ENCODE data around the gene FGF1.

FGF1 gene

DNA sequence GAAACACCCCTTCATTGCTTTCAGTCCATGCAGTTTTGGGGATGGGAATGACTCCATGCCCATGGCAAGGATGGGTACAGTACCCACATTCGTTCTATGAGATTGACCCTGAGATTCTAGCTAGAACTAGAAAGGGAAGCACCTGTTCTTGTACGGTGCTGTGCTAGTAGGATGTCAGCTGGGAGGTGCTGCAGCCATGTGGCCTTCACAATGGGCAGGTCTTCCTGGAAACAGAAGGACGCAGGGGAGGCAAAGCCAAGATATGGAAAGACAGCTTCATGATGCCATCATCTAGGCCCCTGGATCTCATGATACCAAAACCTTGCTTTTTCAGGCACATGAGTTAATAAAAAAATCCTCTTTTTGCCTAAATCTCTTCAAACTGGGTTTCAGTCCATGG is 10.5 kb upstream of the FGF1 start:
- DNase-seq, result no peak

DNA sequence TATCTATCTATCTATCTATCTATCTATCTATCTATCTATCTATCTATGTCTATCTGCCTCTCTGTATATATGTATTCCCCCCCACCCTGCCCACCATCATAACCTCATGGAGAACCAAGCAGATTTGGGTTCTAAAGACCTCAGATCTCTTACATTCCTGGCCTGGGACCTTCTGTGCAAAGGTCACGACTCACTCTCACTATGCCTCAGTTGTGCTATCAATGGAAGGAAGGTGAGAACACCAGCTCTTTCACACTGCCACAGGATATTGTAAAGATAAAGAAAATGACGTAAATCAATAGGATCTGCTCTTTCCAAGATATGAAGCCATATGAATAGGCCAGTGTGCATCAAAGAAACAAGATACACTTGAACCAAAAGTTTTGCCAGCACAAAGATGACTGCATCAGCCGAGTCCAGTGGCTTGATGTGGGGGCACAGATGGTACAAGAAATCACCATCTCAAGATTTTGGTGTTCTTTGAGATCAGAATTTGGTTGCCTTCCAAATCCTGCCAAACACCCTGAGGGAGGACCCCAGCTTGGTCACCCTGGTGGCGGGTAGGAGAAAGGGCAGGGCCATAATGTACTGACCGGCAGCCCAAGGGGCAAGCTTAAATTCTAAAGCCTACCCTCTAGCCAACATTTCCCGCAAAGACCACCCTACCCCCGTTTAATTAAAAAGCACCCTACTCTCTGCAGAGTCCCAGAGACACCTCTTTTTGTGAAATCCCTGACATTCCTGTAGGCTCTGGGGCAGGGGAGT is 8.4 kb upstream of the FGF1 start:
- no peak for DNase-seq

DNA sequence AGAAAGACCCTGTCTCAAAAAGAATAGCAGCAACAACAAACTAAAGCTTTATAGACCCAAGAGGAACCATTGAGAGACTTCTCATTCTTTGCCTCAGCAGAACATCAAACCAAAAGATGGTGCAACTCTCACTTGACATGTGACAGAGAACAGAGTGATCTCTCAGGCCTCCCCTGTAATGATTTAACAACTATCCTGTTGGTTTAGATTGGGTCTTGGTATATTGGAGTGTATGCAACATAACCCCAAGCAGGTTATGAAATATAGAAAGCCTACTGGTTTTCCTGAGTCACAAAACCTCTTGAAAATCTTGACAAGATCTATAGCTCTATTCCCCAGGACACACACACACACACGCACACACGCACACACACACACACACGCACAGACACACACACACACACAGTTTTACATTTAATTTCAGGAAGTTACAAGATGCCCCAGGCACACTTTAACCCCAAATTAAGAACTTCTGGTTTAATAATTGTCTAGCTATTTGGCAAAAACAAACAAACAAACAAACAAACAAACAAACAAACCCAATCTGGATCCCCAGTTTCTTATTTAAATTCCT is 6.5 kb upstream of the FGF1 start:
- peak; percentile 52 to 79 (median 66) for DNase-seq

DNA sequence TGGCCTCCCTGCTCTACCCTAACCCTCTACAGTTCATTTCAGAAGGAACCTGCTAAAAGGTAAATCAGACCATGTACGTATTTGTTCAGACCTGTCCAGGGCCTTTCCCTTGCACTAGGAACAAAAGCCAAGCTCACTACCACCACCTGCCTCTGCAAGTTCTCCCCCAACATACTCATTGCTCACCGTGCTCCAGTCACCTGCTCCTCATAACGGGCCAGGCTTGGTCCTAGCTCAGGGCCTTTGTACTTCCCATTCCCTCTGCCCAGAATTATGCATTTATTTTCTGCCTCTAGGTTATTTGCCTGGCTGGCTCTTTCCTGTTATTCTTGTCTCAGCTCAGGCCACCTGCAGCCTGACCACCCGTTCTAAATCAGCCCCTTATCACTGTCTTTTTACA is 4.8 kb upstream of the FGF1 start:
- no peak for DNase-seq

DNA sequence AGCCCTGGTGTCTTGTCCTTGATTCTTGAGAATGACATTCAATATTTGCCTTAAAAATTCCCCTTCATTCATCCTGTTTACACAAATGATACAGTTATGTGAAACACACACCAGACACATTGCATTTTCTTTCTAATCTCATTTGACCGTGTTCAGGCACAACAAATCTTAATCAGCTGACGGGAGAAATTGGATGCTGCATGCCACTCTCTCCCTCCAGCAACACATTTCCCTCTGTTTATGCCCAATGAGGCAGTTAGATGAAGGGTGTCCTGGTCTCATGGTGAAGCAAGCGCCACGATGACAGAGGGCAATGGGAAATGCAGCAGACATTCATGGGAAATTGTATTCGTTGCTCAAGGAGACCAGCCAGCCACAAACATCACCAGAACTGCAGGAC is 3.2 kb upstream of the FGF1 start:
- DNase-seq, result no peak

DNA sequence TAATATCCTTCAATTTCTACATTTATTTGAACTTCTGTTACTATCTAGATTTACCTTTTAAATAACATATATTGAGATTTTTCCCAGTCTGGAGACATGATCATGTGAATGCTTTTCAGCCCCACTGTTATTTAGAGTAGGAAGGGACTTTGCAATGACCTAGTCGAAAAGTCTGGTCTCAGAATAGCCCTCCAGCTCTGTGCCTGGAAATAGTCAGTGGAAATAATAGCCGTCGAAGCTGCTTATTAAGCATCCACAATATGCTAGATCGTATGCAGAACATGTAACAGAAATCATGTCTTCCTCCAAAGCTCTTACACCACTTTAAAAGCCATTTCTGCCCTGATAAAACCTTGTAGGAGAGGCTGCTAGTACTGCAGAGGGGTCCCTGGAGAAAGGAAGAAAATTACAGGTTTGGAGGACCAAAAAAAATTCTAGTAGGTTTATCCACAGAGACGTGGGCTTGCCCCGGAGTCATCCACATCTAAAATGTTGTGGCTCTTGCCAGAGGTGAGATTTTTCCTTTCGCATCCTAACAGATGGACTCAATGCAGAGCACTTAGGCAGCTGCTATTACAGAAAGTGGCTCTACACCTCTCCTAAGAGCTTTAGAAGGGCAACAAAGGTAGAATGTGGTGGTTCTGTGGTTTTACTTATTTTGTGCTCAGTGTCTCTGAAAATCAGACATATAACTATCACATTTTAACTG is 2.5 kb upstream of the FGF1 start:
- no peak for DNase-seq

DNA sequence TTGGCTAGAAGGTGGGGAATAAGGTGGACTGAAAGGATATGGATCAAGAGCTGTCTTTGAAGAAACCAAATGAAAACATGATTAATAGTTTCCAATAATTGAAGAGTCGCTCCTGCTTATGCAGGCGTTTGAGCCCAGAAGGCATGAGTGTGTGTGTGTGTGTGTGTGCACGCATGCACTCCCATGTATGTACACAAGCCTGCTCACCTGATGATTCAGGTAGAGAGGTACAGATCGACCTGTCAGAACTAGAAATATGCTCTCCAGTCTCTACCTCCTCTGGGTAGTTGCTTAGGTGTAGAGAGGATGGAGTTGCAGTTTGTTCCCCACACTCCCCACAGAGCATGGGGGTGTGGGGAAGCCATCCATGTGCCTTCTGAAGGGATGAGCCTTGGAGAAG is 1.1 kb upstream of the FGF1 start:
- no peak for DNase-seq

DNA sequence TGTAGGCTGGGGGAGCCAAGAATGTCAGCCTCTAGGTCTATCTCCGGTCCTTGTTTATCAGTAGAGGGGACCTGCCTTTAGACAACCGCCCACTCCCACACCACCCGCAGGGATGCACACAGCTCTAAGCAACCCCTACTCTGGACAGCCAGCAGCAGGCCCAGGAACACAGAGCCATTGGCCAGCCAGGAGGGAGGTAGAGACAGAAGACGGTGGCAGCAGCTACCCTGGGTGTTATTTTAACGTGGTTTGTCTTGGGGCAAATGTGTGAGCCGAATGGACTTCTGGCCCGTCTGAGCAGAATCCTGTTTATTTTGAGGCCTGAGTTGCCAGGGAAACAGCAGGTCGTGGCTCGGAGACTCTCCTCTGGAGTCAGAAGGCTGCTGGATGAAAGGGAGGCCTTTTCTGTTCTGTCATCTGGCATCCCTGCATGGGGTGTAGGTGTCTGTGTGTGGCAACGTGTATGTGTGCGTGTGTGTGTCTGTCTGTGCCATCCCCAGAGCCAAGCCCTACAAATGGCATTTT is 382 bp upstream of the FGF1 start:
- no peak for DNase-seq

DNA sequence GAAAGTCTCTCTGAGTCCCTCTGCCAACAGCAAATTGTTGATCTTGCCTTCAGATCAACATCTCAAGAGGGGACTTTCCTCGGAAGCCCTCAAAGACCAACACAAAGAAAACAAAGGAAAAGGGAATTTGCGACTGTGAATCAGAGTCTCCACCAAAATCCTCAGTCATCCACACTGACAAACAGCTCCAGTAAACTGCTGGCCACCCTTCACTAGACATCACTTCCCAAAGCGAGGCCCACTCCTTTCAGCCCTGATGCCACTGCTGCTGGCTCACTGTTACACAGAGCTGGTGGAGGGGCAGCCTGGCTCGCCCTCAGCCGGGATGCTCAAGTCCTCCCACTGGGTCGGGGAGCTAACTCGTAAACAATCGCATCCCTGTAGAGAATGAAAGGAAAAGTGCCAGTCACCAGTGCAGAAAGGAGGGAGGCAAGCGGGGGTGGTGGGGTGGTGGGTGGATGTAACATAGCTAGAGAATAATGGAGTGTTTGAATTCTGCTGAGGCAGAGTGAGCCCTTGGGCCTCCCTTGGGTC is 1.3 kb downstream of the FGF1 start:
- no peak for DNase-seq

DNA sequence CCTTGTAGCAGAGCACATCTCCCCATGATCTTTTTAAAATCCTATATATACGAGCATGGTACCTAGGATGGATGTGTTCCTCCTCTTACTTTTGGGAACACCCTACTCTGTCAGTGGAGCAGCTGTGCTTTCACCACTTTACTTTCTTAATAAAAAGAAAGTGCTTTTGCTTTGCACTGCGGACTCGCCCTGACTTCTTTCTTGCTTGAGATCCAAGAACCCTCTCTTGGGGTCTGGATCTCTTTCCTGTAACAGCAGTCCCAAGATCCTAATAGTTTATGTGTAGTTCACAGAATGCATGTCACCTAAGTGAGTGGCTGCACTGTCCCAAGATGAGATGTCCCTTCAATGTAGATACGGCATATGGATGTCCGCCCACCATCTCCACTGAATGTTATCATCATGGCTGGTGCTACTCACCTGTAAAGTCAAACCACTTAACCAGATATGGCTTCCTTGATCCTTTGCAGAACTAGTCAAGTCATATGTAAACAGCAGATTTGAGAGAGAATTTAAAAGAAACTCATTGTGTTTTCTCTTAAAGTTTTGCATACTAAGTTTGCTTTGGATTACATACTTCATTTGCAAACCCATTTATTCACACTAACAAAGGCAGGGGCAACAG is 1.9 kb downstream of the FGF1 start:
- DNase-seq, result no peak

DNA sequence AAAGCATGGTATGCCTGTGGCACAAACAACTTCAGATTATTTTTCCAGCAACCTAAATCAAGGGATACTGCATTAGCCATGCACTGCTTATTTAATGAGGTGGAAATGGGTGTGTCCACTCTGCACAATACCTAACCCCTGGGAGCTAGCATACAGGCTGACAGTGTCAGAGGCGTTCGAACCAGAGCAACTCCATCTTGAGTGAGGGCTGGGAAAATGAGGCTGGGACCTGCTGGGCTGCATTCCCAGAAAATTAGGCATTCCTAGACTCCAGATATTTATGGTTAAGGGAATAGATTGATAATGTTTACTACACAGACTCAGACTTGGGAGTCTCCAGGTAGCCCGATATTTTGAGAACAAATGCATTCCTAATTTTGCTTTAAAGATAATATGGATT is 2.8 kb downstream of the FGF1 start:
- no peak for DNase-seq

DNA sequence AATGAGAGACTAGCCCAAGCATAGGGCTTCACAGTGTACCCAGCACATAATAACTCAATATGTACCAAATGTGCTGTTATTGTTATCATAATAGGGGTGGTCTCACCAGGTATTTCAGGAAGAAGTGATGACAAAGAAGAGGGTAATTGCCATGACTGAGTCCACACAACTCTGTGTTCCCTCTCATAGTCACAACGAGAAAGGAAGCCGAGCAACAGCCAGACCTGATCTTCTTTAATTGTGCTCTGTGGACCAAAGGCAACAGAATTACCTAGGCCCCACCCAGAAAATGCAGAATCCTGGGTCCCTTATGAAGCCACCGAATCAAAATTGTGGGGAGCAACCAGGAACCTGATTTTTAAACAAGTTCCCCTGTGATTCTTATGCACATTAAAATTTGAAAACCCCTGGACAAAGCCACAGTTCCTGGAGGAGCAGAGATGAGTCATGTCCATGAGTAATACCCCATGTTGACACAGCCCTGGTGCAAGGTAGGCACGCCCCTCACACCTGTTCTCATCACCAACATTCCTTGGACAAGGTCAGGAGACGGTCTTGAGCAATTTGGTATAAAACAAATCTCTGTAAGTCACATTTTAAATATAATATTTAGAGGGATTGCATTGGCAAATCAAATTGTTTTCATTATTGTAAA is 5.2 kb downstream of the FGF1 start:
- DNase-seq, result no peak

DNA sequence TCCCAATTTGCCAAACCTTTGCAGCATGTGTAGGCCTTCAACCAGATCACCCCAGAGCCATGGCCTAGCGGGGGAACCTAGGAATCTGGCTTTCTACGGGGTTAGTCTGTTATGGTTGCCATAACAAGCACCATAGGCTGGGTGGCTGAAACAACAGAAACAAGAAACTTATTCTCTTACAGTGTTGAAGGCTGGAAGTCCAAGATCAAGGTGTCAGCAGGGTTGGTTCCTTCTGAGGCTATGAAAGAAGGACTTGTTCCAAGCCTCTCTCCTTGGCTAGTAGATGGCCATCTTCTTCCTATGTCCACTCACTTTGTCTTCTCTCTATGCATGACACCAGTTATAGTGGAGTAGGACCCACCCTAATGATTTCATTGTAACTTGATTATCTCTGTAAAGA is 6.1 kb downstream of the FGF1 start:
- no peak for DNase-seq

DNA sequence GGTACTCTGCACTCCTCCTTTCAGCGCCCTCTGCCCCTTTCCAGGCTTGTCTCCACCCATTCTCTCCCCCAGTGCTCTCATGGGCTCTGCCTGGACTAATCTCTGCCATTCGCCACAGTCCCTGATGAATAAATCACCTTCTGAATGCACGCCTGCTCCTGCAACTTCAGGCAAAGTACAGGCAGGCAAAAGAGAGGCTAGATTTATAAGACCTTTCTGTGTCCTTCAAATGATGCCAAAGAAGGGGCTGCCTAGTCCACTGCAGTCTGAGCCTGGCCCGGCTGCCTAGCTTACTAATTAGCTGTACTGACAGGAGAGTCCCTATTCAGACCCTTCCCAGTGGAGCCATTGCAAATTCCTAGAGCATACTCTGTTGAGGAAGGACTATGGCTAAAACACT is 7.4 kb downstream of the FGF1 start:
- no peak for DNase-seq

DNA sequence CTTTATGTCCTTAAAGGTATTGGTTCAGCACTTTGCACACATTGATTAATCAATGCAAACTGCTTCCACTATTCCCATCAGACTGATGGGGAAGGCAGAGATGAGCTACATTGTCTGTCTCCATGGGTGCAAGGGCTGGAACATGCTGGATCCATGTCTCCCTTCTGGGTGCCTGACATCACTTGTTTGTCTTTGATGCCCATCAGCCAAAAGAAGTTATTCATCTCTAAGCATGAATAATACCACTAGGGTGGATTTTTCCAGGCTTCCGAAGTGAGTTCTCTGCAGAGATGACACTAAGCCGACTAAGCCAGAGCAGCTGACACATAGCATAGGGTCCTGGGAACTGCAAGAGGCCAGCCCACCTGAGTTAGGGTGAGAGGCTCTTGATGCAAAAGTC is 8.7 kb downstream of the FGF1 start:
- DNase-seq, result no peak

DNA sequence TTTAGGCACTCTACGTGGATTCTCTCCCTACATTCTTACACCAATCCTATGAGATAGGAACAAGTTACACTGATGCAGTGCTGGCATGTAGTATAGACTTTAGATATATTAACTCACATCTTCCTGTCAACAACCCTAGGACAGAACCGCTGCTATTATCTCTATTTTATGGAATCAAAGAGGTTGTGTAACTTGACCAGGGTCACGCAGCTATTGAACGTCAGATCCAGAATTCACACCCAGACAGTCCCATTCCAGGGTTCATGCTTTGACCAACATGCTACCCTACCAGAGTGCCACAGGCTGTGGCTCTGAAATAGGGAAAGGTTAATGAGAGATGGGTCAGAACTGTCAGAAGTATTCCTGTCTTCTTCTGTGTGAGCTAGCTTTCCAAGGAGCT is 9.6 kb downstream of the FGF1 start:
- DNase-seq, result no peak

DNA sequence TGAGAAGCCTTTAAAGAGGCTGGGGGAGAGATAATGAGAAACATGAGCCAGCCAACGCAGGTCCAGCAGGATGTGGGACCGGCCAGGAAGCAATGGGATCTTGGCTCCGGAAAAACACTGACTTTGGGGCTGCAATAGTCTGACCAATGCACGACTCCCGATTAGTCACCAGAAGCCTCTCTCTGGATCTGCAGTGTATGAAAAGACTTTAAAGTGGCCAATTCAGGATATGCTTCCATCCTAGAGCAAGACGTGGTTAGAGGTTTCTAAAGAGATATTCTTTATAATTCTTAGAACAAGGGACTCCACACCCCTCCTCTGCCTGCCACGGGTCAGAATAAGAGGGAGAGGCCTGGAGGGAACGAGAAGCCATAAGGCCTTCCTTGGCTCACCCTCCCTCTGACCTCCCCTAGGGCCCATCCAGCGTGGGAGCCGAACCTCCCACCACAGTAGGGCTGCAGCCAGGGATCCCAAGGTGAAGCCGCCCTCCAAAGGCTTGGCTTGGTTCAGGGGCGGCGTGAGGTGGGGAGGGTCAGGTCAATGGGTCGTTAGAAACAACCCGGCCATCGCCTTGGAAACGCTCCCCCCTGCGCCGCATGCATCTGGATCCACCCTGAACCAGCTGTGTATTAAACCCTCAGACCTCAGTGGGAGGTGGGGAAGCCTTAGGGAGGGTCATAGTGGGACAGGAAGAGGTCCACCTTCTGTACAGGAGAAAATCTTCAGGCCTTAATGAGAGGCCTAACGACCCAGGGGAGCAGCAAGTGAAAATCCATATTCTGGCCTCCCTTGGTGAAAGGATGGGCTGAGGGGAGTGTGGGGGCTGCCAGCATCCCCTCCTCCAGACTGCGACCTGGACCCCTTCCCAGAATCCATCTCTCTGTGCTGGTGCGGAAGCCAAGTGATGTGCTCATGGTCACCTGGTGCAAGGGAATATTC is 11.1 kb downstream of the FGF1 start:
- no peak for DNase-seq

DNA sequence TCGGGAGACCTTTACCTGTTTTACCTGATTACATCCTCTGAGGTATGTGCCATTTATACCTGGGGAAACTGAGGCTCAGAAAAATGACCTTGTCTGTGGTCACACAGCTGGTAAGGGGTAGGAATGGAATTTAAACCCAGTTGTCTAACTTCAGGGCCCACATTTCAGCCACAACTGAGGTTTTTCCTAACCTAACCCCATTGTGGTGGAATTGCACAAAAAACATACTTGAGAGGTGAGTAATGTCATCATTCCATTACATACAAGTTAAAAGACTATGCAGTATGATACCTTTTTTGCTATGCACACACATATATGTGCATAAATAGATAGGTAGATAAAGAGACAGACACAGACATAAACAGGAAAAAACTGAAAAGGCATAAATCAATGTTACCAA is 14.1 kb downstream of the FGF1 start:
- DNase-seq, result no peak

DNA sequence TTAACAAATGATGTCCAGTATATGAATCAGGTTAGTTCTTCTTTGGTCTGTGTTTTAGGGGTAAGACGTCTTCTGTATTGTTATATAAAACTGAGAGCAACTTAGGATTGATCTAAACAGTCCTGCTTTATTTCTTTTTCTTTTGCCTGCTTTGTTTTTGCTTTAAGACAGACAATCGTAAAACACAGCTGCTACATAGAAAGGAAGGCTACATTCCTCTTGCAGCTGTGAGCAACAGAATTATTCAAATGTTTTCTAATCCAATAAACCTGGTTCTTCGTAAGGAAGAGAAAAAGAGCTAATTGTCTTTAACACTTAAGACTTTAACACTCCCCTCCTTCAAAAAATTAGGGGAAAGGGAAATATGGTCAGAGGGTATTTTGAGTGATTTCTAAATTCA is 14.6 kb downstream of the FGF1 start:
- no peak for DNase-seq

DNA sequence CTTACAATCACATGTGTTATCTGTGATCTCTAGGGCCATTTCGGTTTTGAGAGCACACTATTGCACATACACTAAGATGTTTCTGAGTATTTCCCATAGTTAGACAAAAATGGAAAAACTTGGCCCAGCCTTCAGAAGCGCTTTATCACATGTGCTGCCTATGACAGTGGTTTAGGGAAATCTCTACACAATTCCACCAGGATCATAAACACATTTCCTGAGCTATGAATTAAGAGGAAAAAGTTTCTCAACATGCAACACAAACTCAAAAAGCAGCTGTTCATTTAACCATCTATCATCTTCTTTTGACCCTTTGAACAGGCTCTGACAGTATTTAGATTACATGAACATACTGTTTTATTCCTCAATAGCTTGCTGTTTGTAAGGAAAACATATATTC is 15.1 kb downstream of the FGF1 start:
- no peak for DNase-seq

DNA sequence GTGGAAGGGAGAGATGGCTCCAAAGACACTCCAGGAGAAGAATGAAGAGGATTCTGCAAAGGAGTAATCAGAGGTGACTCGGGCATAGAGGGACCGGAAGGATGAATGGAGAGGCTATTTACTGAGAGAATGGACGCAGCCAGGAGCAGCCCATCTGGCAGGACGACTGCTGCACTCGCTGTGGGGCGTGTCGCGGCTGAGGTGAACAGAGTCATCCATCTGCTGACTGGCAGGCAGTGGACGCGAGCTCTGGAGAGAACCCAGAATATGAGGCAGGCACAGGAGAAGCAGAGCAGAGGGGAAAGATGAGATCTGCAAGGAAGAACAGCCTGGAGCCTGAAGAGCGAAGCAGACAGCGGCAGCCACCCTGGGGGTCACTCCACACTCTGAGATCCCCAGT is 16.4 kb downstream of the FGF1 start:
- DNase-seq, result no peak

DNA sequence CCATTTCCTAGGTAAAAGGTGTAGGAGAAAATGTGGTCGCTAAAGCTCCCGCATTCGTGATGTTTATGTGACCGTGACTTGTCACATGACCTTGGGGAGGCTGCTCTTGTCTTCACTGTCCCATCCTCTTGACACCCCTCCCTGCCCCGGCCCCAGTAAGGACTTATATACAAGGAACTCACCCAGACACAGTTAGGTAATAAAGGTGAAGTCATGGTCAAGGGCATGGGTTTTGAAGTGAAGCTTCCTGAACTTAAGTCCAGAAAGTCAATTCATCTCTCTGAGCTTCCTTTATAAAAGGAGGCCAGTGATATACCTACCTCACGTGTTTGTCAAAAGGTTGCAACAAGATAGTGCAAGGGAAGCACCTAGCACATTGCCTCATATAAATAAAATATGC is 17.6 kb downstream of the FGF1 start:
- no peak for DNase-seq
